ENCODE results near the gene MAPK8IP1.

The MAPK8IP1 gene

DNA sequence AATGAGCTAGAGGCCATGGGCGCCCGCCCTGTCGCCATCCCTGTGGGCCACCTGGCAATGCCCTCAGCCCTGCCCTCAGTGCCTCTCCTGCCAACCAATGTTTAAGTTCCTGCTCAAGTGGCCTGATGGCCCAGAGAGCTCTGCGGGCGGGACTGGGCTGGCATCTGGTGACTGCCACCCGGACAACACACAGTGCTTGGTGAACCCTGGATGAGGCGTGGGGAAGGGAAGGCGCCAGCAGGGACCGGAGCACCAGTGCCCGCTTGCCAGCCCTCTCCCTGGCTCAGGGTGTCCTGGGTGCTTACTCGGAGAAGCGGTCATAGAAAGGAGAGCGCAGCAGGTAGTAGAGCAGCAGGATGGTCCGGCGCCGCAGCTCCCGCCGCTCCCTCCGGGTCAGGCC is 28.1 kb downstream of the MAPK8IP1 start:
- DNase-seq, result no peak

DNA sequence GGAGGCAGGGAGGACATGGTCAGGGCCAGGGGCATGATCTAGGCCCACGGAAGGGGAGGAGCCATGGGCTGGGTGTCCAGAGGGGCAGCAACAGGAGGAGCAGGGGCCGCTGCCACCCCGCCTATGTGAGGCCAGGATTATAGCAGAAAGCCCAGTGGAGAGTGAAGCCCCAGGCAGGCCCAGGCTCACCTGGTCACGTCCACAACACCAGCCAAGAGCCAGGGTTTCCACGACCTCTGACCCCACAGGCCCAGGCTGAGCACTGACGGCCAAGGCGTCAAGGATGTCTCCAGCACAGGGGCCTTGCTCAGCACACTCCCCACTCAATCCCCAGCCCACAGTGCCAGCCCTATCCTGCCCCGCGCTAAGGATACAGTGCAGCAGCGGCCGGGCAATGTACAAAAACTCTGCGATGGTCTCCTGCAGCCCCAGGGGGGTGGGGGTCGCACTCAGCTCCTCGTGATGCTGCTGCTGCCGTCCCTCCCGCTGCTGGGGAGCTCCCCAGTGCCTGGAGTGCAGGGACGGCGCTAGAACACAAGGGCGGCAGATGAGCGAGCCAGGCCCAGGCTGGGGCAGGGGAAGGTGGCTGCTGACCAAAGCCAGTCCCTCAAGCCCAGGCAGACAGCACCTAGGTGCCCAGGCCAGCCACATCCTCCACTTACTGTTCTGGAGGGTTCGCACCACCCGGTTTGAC is 28.6 kb downstream of the MAPK8IP1 start:
- no peak for DNase-seq

- no peak for DNase-seq
Observed at GRCh38 chr11:45915446-45915845, 30.0 kb downstream of the MAPK8IP1 start.

GRCh38 chr11:45917286-45917622 is 31.8 kb downstream of the MAPK8IP1 start:
- peak; percentile 22 for DNase-seq

DNA sequence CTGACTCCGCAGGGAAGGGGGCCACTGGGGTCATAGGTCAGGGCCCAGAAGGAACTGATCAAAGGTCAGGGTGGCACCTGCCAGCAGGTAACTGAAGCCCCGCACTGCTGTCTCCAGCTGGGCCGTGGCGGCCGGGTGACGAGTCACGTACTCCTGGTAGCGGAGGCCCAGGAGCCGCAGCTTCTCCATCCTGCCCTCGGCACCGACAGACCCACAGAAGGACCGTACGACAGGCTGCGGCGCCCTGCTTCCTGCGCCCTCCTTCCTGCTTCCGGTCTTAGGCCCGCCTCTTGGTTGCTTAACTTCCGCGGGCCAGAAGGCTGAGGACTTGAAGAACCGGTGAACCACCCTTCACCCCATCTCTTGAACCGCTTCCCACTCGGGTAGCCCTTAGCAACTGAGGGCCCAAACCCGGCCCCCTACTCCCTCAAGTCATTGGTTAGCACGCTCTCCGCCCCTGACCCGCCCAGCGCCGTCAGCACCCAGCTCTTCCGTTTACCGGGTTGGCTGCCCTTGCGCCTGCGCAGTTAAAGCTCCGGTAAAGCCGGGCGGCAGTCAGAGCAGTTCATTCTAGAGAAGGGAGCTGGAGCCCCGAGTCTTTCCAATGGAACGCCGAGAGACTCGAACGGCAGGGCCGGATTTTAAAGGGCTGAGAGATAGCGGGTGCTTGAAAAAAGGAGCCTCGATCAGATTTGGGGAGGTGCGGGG is 32.3 kb downstream of the MAPK8IP1 start, which contains the start of gene PEX16:
Gene PEX16, minus strand, starts transcription at position 255 of the 708 bp plus-strand sequence. Its CDS starts 66 bp downstream, at position 189.
- peak; percentile 97 for DNase-seq

- peak; percentile 70 for DNase-seq
Observed at GRCh38 chr11:45918331-45918941, 33.0 kb downstream of the MAPK8IP1 start.

- DNase-seq, result no peak
Observed at GRCh38 chr11:45918962-45919675, 33.7 kb downstream of the MAPK8IP1 start.

- no peak for DNase-seq
Observed at GRCh38 chr11:45919806-45920530, 34.5 kb downstream of the MAPK8IP1 start.

GRCh38 chr11:45920531-45921477 is 35.4 kb downstream of the MAPK8IP1 start:
- DNase-seq, result no peak

GRCh38 chr11:45921561-45922424 is 36.3 kb downstream of the MAPK8IP1 start:
- DNase-seq, result peak; percentile 16

DNA sequence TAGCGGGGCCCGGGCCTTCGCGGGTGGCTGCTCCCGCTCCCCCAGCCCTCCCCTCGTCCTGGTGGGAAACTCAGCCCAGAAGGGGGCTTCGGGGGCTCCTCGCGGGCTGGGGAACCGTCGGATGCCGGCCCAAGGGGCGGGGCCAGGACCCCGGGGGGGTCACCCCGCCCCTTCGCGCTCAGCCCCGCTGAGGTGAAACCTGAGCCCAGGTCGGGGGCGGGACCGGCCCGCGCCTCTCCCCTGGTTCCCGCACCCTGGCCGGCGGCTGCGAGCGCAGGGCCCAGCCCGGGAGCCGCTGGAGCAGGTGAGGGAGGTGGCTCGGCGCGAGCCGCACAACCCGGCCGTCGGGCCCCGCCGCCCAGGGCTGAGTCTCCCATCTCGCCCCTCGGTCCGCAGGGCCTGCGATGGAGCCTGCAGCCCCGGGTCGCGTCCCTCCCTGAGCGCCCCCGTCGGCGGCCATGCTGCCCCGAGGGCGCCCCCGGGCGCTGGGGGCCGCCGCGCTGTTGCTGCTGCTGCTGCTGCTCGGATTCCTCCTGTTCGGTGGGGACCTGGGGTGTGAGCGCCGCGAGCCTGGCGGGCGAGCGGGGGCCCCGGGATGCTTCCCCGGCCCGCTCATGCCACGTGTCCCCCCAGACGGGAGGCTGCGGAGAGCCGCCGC is 37.1 kb downstream of the MAPK8IP1 start, which contains the start of gene LARGE2:
Gene LARGE2, plus strand, starts transcription at position 232 of the 658 bp plus-strand sequence. Its CDS starts 227 bp downstream, at position 459.
- peak; percentile 40 for DNase-seq

DNA sequence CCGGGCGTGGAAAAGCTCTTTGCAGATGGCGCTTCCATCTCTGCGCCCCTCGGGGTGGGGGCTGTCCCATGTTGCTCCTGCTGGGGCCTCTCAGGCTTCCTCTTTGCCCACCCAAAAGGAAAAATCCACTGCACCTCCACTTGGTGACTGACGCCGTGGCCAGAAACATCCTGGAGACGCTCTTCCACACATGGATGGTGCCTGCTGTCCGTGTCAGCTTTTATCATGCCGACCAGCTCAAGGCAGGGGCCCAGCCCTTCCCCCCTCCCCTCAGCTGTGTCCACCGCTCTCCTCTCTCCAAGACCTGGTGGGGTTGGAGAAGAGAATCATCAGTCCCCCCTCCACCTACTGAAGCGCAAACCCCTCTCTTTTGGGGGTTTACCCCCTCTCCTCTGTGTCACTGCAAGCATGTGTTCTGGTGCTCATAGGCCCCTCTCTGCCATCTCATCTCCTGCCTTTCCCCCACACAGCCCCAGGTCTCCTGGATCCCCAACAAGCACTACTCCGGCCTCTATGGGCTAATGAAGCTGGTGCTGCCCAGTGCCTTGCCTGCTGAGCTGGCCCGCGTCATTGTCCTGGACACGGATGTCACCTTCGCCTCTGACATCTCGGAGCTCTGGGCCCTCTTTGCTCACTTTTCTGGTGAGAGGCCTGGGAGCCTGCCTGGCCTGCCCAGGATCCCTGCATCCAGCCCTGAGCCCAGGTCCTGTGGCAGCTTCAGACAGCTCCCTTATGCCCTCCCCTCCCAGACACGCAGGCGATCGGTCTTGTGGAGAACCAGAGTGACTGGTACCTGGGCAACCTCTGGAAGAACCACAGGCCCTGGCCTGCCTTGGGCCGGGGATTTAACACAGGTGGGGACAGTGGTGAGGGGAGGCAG is 38.8 kb downstream of the MAPK8IP1 start:
- no peak for DNase-seq

DNA sequence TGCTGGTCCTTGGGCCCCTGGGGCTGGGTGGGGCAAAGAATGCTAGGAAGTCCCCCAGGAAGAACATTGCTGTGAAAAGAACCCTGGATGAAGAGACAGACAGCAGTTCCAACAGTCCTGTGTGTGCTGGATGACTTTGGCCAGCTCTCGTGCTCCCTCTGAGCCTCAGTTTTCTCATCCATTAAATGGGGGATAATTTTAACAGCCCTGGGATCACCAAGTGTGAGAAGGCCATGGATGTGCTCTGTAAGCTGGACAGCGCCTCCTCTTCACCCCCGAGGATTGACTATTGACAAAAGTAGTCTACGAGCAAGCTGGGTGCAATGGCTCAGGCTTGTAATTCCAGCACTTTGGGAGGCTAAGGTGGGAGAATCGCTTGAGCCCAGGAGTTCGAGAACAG is 39.5 kb downstream of the MAPK8IP1 start:
- no peak for DNase-seq

- DNase-seq, result no peak
Observed at GRCh38 chr11:45925550-45925949, 40.1 kb downstream of the MAPK8IP1 start.

DNA sequence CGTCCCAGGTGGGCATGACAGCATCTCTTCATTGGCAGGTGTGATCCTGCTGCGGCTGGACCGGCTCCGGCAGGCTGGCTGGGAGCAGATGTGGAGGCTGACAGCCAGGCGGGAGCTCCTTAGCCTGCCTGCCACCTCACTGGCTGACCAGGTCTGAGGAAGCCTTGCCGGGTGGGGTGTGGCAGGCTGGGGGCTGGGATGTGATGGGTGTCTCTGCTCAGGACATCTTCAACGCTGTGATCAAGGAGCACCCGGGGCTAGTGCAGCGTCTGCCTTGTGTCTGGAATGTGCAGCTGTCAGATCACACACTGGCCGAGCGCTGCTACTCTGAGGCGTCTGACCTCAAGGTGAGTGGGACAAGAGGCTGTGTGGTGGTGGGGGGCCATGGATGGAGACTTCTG is 40.5 kb downstream of the MAPK8IP1 start:
- no peak for DNase-seq

- DNase-seq, result no peak
Observed at GRCh38 chr11:45926536-45927331, 41.3 kb downstream of the MAPK8IP1 start.

GRCh38 chr11:45927332-45927683 is 41.9 kb downstream of the MAPK8IP1 start:
- no peak for DNase-seq
